ENCODE data around the gene SFXN5.

SFXN5 gene

DNA sequence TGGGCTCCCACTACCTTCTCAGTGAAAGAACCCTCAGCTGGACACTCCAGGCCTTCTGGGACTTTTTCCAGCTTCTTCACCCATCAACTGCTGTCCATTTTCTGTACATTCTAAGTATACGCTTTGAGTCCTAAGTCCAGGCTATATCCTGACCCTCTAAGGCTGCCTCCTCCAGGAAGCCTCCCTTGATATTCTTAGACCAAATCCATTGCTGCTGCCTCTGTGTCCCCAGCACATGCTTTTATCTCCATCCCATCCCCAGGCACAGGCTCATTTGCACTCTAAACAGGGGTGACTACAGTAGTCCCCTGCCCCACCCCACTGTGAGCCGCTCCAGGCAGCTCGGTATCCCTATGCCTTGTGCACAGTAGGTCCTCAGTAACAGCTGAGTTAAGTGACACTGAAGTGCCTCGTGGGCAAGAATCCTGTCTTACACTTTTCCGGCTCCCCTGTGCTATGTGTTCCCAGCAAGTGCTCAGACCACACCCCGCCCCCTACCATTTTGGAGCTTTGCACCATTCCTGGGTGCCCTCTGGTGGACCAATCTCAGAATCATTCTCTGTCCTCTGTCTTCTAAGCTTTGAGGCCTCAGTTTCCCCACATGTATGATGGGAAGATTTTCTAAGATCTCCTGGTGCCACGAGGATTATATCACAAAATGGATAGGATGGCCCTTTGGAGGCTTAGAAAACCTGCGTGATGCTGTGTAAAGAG, 119.2 kb downstream of the SFXN5 start:
- no peak for DNase-seq (ENCODE audit: low read depth, low spot score)
- ChIA-PET CTCF (interaction anchor here (1.7 to 7.6 kb wide), 3 partner anchors 22 to 65 kb away, joined by 5 to 60 read pairs (median 26); partner anchors contain the start of gene SPR), POLR2A (no interaction called here)
- TF ChIP-seq, protein P1, sequence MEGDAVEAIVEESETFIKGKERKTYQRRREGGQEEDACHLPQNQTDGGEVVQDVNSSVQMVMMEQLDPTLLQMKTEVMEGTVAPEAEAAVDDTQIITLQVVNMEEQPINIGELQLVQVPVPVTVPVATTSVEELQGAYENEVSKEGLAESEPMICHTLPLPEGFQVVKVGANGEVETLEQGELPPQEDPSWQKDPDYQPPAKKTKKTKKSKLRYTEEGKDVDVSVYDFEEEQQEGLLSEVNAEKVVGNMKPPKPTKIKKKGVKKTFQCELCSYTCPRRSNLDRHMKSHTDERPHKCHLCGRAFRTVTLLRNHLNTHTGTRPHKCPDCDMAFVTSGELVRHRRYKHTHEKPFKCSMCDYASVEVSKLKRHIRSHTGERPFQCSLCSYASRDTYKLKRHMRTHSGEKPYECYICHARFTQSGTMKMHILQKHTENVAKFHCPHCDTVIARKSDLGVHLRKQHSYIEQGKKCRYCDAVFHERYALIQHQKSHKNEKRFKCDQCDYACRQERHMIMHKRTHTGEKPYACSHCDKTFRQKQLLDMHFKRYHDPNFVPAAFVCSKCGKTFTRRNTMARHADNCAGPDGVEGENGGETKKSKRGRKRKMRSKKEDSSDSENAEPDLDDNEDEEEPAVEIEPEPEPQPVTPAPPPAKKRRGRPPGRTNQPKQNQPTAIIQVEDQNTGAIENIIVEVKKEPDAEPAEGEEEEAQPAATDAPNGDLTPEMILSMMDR (IDR thresholded peaks at IDR 0.05; ENCODE audit: insufficient read depth, low read length, missing control alignments): no peak
- no peak overlapping the region for H3K4me3 ChIP-seq (ENCODE audit: low read depth, low read length)

DNA sequence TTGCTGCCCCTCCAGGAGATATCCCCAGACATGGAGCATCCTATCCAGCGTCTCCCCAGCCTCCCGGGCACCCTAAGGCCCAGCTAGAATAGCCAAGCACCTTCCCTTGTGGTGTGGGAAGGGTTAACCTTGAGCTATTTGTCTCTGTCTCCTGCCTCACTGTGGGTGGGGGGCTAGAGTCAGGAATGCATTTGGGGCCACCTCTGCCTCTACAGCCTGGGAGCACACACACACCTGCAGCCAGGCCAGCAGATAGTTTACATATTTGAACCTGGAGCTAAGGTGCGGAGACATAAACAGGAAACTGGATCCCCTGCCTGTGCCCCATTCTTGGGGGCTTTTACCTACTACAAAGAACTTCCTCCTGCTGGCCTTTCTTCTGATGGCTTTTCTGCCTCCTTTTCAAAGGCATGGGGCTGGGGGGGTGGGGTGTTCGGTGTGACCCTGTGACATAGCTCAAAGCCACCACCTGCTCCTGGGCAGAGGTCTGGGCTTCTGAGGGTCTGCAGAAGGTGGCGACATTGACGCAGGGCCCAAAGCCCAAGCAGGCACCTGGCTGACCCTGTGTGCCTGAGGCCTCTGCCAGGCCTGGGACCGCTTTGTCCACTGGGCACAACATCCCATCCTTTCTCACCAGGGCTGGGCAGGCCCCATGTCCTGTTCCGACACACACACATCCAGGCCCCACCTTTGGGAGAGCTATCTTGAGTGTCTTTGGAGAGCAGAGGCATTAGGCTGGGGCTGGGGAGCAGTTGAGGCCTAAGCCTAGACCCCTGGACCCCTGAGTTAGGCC, 120.0 kb downstream of the SFXN5 start:
- POLR2A ChIA-PET: no interaction called here
- CTCF ChIA-PET: interaction anchor here (1.0 to 7.6 kb wide), 5 partner anchors 11 to 64 kb away, joined by 4 to 60 read pairs (median 5); partner anchors contain the start of gene SPR
- H3K4me3 ChIP-seq (ENCODE audit: low read depth, low read length): no peak overlapping the region
- no peak for DNase-seq (ENCODE audit: low read depth, low spot score)
- TF ChIP-seq, protein P1 (IDR thresholded peaks at IDR 0.05; ENCODE audit: insufficient read depth, low read length, missing control alignments): no peak

DNA sequence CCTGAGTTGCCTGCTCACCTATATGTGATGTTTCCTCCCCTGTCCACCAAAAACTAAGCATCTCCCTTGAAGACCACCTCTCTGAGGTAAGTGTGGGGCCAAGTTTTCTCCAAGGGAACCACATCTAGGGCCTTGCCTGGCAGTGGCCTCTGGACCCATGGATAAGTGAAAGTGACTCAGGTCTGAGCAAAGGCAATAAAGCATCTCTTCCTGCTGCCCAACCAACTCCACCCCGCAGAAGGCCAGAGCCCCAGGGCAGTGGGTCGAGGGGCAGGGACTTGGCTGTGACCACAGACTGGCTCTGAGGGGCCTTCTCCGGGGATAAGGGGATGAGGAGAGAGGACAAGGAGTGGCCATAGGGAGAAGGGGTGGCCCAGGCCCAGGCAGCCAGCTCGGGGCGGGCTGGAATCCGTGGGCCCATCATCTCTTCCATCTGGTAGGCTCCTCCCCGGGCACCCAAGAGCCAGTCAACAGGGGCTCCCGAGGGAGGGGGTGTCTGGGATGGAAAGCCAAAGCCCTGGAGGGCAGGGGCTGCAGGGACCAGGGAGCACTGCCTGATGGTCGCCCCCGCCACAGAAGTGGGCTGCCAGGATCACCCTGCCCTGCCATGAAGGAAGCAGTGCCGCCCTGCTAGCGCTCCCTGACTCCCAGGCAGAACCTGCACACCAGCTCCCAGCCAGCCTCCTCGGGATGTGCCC, 120.8 kb downstream of the SFXN5 start:
- TF ChIP-seq, protein P1 (IDR thresholded peaks at IDR 0.05; ENCODE audit: insufficient read depth, low read length, missing control alignments): no peak
- DNase-seq (ENCODE audit: low read depth, low spot score): no peak
- CTCF ChIA-PET: interaction anchor here (0.7 to 7.6 kb wide), 4 partner anchors 10 to 57 kb away, joined by 4 to 60 read pairs (median 4); no protein-coding TSS in a partner anchor
- POLR2A ChIA-PET: no interaction called here
- H3K4me3 ChIP-seq (ENCODE audit: low read depth, low read length): no peak overlapping the region

DNA sequence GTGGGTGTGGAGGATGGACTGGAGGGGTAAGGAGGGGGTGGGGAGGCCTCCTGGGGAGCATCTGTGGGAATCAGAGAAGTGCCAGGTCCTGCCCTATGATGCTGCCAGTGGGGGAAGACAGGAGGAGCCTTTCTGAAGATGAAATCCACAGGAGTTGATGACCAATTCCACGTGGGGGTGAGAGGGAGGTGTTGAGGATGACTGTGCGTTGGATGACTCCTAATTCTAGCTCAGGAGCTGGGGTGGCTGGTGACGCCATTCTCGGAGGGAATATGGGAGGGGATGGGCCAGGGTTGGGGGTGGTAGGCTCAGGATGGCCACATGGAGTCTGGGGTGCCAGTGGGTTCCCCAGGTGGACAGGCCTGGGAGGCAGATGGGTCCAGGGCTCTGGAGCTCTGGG, 121.9 kb downstream of the SFXN5 start:
- no peak overlapping the region for H3K4me3 ChIP-seq (ENCODE audit: low read depth, low read length)
- ChIA-PET POLR2A (no interaction called here), CTCF (interaction anchor here (0.7 to 3.5 kb wide), 2 partner anchors 53 to 56 kb away, joined by 4 to 18 read pairs; no protein-coding TSS in a partner anchor)
- TF ChIP-seq, protein P1 (IDR thresholded peaks at IDR 0.05; ENCODE audit: insufficient read depth, low read length, missing control alignments): no peak
- DNase-seq (ENCODE audit: low read depth, low spot score): no peak

DNA sequence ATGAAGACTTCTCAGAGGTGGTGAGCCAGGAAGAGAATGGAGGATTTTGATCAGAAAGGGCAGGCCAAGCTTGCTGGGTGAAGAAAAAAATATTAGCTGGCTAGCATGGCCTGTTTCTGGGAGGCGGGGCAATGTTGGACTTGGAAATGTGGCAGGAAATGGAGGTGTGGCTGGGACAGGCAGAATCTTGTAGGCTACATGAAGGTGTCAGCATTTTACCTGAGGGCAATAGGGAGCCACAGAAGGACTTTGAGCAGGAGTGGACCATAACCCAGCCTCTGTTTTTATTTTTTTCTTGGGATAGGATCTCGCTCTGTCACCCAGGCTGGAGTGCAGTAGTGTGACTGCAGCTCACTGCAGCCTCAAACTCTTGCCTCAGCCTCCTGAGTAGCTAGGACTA, 122.5 kb downstream of the SFXN5 start:
- TF ChIP-seq, protein P1 (IDR thresholded peaks at IDR 0.05; ENCODE audit: insufficient read depth, low read length, missing control alignments): no peak
- DNase-seq (ENCODE audit: low read depth, low spot score): no peak
- H3K4me3 ChIP-seq (ENCODE audit: low read depth, low read length): no peak overlapping the region
- ChIA-PET POLR2A (no interaction called here), CTCF (interaction anchor here (1.1 to 3.5 kb wide), 3 partner anchors 25 to 56 kb away, joined by 3 to 19 read pairs (median 18); no protein-coding TSS in a partner anchor)

All from AG04449 (cell line).